BLaER1 (cell line): ENCODE data around the gene CD44.
"Not testable (repeated sequence)": the region's sequence is repeated elsewhere in the genome, so short reads cannot be mapped to it uniquely, and the experiment has no call there.

ENCODE experiments used
- H3K27ac ChIP-seq: shearing (Covaris generic); formaldehyde crosslinking; 2 replicates; pipeline ENCODE4 v1.8.1; 2022
- H3K27me3 ChIP-seq: shearing (Covaris generic); formaldehyde crosslinking; 2 replicates; pipeline ENCODE4 v1.8.1; 2022
- H3K36me3 ChIP-seq: shearing (Covaris generic); formaldehyde crosslinking; 2 replicates; pipeline ENCODE4 v1.8.1; 2022
- H3K4me1 ChIP-seq: shearing (Covaris generic); formaldehyde crosslinking; 2 replicates; pipeline ENCODE4 v1.8.1; 2022
- H3K4me2 ChIP-seq: shearing (Covaris generic); formaldehyde crosslinking; 2 replicates; pipeline ENCODE4 v1.8.1; 2022
- H3K4me3 ChIP-seq: shearing (Covaris generic); formaldehyde crosslinking; 2 replicates; pipeline ENCODE4 v1.8.1; 2022
- H3K9ac ChIP-seq: shearing (Covaris generic); formaldehyde crosslinking; 2 replicates; pipeline ENCODE4 v1.8.1; 2022
- H3K9me3 ChIP-seq: shearing (Covaris generic); formaldehyde crosslinking; 2 replicates; pipeline ENCODE4 v1.8.1; 2022
- H4K20me1 ChIP-seq: shearing (Covaris generic); formaldehyde crosslinking; 2 replicates; pipeline ENCODE4 v1.8.1; 2022
- Cebpa-rat ChIP-seq: shearing (Covaris generic); IDR thresholded peaks from 2 replicates; pipeline ENCODE4 v1.8.1; 2022

CD44 gene

DNA sequence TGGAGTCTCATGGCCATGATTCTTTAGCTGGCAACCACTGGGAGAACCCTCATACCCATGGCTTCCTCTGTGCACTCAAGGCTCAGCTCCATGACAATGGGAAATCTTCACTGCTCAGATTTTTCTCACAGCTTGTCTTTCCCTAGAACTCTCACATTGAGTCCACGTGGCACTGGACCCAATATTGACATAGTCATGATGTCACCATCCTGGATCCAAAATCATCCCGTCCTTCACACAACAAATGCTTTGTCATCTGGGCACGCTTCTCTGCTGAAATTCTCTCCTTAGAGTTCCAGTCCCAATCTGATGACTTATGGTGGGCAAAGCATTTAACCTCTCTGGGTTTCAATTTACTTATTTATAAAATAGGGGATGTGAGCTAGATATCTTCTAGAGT is 37.7 kb upstream of the CD44 start:
- no peaks in the 10 kb centered on the region for H3K27me3 ChIP-seq
- no peaks in the 10 kb centered on the region for H4K20me1 ChIP-seq

DNA sequence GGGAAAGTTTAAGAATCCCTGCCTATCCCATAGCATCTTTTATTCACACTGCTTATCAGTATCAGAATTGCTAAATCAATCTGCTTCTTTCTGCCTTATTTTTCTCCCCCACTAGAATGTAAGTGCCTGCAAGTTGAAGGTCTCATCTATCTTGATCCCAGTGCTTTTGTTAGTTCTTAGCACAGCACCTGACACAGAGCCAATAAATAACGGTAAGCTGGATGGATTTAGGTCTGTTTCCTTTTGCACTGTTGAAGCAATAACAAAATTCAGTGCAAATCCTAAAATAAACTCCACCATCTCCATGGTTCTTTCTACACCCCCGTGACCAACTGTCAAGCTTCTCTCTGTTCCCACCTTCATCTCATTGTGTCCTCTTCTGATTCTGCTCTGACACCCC is 36.7 kb upstream of the CD44 start:
- no peak for TF ChIP-seq Cebpa-rat
- Histone ChIP-seq H3K4me2 (no peak overlapping the region), H3K36me3 (peaks cover 3% of the 10 kb centered on the region; the same call in 1 of the 2 replicates), H3K9me3 (peaks cover 11% of the 10 kb centered on the region), H3K4me3 (no peak overlapping the region), H3K4me1 (peaks cover 42% of the 10 kb centered on the region), H3K27me3 (no peaks in the 10 kb centered on the region), H3K27ac (no peak overlapping the region), H3K9ac (no peak overlapping the region), H4K20me1 (no peaks in the 10 kb centered on the region)

More for the DNA sequence above, 37.7 kb upstream of the CD44 start:
- Histone ChIP-seq H3K4me1 (peaks cover 32% of the 10 kb centered on the region), H3K4me2 (no peak overlapping the region), H3K4me3 (no peak overlapping the region), H3K36me3 (peaks cover 8% of the 10 kb centered on the region; the same call in 1 of the 2 replicates), H3K9ac (no peak overlapping the region), H3K9me3 (peaks cover 19% of the 10 kb centered on the region), H3K27ac (no peak overlapping the region)
- TF ChIP-seq Cebpa-rat, result no peak

DNA sequence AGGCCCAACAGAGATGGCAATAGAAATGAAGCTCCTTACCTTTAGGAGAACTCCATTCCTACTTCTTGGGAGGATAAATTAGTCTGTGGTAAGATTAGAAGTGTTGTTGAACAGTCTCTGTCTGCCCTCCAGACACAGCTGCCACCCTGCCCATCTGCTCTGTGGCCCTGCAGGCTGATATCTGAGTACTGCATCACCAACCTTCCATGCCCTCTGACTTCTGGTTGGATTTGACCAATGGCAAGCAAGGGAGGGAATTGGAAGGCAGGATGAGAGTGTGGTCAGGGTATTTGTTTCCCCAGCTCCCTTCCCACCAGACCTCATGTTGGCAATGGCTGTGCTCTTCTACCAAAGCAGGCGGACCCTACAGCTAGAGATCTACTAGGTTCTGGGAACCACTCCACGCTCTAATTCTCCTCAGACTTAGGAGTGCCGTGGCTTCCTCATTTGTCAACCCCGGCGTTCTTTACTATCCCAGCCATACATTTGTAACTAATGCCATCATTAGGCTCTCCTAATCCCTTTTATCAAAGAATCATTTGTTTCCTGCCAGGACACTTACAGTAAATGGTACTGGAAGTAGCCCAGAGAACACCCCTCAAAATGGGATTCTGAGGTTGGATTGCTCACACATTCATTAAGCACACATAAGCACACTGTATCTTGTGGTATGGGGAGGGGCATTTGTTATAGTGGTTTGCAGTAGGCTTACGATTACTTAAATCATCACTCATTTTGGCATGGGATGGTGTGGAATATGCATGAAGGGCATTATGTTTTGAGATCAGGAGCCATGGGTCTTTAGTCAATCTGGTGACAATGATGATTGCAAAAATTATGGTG is 35.4 kb upstream of the CD44 start:
- H3K4me3 ChIP-seq, result no peak overlapping the region
- no peak for TF ChIP-seq Cebpa-rat
- no peak overlapping the region for H3K27ac ChIP-seq

DNA sequence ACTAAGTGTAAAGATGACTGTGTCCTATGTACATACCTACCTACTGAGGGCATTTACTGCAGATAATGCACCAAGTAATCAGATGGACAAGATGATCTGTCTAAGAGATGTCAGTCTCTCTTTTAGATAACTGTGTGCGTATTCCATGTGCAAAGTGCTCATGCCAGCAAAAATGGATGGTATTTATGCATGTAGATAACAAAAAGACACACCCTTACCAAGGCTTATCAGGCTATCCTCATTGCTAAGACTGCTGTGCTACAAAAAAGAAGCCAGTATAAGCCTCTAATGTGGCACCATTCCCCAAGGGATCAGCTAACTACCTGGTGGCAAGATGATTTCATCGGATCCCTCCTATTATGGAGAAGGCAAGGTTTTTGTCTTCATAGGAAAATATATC is 34.3 kb upstream of the CD44 start:
- H3K36me3 ChIP-seq, result no peaks in the 10 kb centered on the region
- H3K9me3 ChIP-seq, result peaks cover 13% of the 10 kb centered on the region; the same call in 1 of the 2 replicates
- no peaks in the 10 kb centered on the region for H4K20me1 ChIP-seq
- no peaks in the 10 kb centered on the region for H3K27me3 ChIP-seq
- H3K9ac ChIP-seq, result no peak overlapping the region
- H3K4me2 ChIP-seq, result peak overlapping the region; percentile 83
- no peak overlapping the region for H3K4me3 ChIP-seq
- TF ChIP-seq Cebpa-rat, result no peak
- H3K4me1 ChIP-seq, result peaks cover 66% of the 10 kb centered on the region
- no peak overlapping the region for H3K27ac ChIP-seq

More for the DNA sequence above, 35.4 kb upstream of the CD44 start:
- Histone ChIP-seq H3K36me3 (no peaks in the 10 kb centered on the region), H3K27me3 (no peaks in the 10 kb centered on the region), H3K9me3 (peaks cover 9% of the 10 kb centered on the region; the same call in 1 of the 2 replicates), H3K9ac (no peak overlapping the region), H4K20me1 (no peaks in the 10 kb centered on the region), H3K4me1 (peaks cover 56% of the 10 kb centered on the region), H3K4me2 (peak overlapping the region; percentile 22; the same call in 1 of the 2 replicates)

GRCh38 chr11:35105319-35106079 is 33.5 kb upstream of the CD44 start:
- H3K4me3 ChIP-seq, result no peak overlapping the region
- TF ChIP-seq Cebpa-rat, result no peak
- no peaks in the 10 kb centered on the region for H3K27me3 ChIP-seq
- peak overlapping the region; percentile 60 for H3K27ac ChIP-seq
- H3K4me1 ChIP-seq, result peaks cover 75% of the 10 kb centered on the region
- 0 out of 2 replicates have a peak overlapping the region, but pooled peaks have one; percentile 1 for H3K9ac ChIP-seq
- H3K9me3 ChIP-seq, result peaks cover 13% of the 10 kb centered on the region; the same call in 1 of the 2 replicates
- no peaks in the 10 kb centered on the region for H3K36me3 ChIP-seq
- H3K4me2 ChIP-seq, result peak overlapping the region; percentile 83
- no peaks in the 10 kb centered on the region for H4K20me1 ChIP-seq

DNA sequence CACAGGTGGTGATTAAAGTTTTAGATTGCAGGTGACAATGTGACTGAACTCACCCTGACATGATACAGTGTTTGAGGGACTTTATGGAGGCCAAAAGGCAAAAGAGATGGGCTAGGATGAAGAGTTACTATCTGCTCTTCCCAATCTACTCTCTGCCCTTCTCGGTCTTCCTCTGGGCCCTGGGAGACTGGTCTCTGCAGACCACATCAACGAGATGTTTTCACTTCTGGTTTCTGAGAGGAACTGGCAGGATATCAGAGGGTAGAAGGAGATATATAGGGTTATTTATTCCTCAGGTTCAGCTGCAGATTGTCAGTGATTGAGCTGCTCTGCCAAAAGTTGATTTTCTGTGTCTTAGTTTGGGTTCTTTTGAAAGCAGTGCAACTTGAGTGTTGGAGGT is 32.4 kb upstream of the CD44 start:
- Histone ChIP-seq H3K9me3 (peaks cover 5% of the 10 kb centered on the region; the same call in 1 of the 2 replicates), H3K36me3 (no peaks in the 10 kb centered on the region), H3K4me2 (peak overlapping the region; percentile 83), H4K20me1 (no peaks in the 10 kb centered on the region), H3K27me3 (no peaks in the 10 kb centered on the region), H3K27ac (peak overlapping the region; percentile 60), H3K4me1 (peaks cover 86% of the 10 kb centered on the region), H3K4me3 (peak overlapping the region; percentile 39; the same call in 1 of the 2 replicates), H3K9ac (peak overlapping the region; percentile 15; the same call in 1 of the 2 replicates)
- no peak for TF ChIP-seq Cebpa-rat

- Histone ChIP-seq H4K20me1 (no peaks in the 10 kb centered on the region), H3K4me2 (peak overlapping the region; percentile 83), H3K27ac (peak overlapping the region; percentile 60), H3K4me3 (no peak overlapping the region), H3K4me1 (peaks cover 86% of the 10 kb centered on the region), H3K36me3 (no peaks in the 10 kb centered on the region), H3K9me3 (0 out of 2 replicates have a peak, but pooled peaks cover 5% of the 10 kb centered on the region), H3K9ac (no peak overlapping the region), H3K27me3 (no peaks in the 10 kb centered on the region)
- TF ChIP-seq Cebpa-rat, result no peak
These were observed 31.1 kb upstream of the CD44 start for GRCh38 chr11:35107861-35108260.

- H3K4me2 ChIP-seq, result peak overlapping the region; percentile 83
- H3K36me3 ChIP-seq, result not testable (repeated sequence)
These were observed 30.6 kb upstream of the CD44 start for GRCh38 chr11:35108336-35108735.

GRCh38 chr11:35109041-35109440 is 29.9 kb upstream of the CD44 start:
- H3K4me2 ChIP-seq, result peak overlapping the region; percentile 83
- H3K36me3 ChIP-seq, result no peaks in the 10 kb centered on the region
- no peak overlapping the region for H3K9ac ChIP-seq
- 0 out of 2 replicates have a peak, but pooled peaks cover 5% of the 10 kb centered on the region for H3K9me3 ChIP-seq
- H4K20me1 ChIP-seq, result no peaks in the 10 kb centered on the region
- no peak overlapping the region for H3K4me3 ChIP-seq
- TF ChIP-seq Cebpa-rat, result no peak
- H3K27me3 ChIP-seq, result no peaks in the 10 kb centered on the region
- peaks cover 75% of the 10 kb centered on the region for H3K4me1 ChIP-seq
- H3K27ac ChIP-seq, result no peak overlapping the region

More at GRCh38 chr11:35108336-35108735, 30.6 kb upstream of the CD44 start:
- not testable (repeated sequence) for H3K27me3 ChIP-seq, H3K4me3 ChIP-seq, H3K27ac ChIP-seq, H4K20me1 ChIP-seq, H3K9me3 ChIP-seq, H3K9ac ChIP-seq
- peaks cover 81% of the 10 kb centered on the region for H3K4me1 ChIP-seq

DNA sequence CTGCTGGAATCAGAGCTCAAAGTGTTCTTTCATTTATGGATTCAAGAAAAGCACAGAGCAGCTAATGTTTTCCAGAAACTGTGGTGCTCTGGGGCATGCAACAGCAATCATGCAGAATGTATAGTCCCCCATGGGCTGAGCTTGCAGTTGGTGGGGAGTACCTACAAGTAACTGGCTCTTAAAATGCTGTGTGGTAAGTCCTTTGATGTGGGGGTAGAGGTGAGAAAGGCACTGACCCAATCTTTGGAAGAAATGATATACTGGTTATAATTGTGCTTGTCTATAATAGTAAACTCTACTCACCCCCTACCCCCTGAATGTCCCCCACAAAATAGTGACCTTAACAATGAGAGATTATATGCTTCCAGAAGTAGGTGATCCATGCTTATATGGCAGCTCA is 29.1 kb upstream of the CD44 start:
- peaks cover 73% of the 10 kb centered on the region for H3K4me1 ChIP-seq
- no peak overlapping the region for H3K4me3 ChIP-seq
- no peaks in the 10 kb centered on the region for H3K27me3 ChIP-seq
- no peaks in the 10 kb centered on the region for H4K20me1 ChIP-seq
- no peak for TF ChIP-seq Cebpa-rat
- H3K9me3 ChIP-seq, result 0 out of 2 replicates have a peak, but pooled peaks cover 5% of the 10 kb centered on the region
- no peak overlapping the region for H3K9ac ChIP-seq
- H3K36me3 ChIP-seq, result no peaks in the 10 kb centered on the region
- H3K27ac ChIP-seq, result no peak overlapping the region
- peak overlapping the region; percentile 83 for H3K4me2 ChIP-seq
